ENCODE data around the gene MEF2D.

Gene MEF2D

GRCh38 chr1:156481527-156481926 is 19.0 kb downstream of the MEF2D start:
- H3K9ac ChIP-seq (ENCODE audit: low read length): no peak overlapping the region
- no peak overlapping the region; the same call in 1 of the 2 replicates for H3K4me2 ChIP-seq (ENCODE audit: low read depth, low read length)
- no peaks in the 10 kb centered on the region for H3K9me3 ChIP-seq (replicated peaks; ENCODE audit: insufficient read depth, low read length)
- no peak overlapping the region for H3K4me3 ChIP-seq (ENCODE audit: low read length)
- H3K27me3 ChIP-seq (replicated peaks; ENCODE audit: insufficient read depth, low read length): no peaks in the 10 kb centered on the region
- peak overlapping the region; percentile 60 for H3K27ac ChIP-seq (ENCODE audit: low read length)
- peaks cover 18% of the 10 kb centered on the region for H3F3A ChIP-seq (ENCODE audit: insufficient read depth, low read length)
- no peak overlapping the region for H2AFZ ChIP-seq (ENCODE audit: low read length)
- no peak for TF ChIP-seq EZH2phosphoT487 (IDR thresholded peaks at IDR 0.05; ENCODE audit: low read length)
- no peaks in the 10 kb centered on the region for H3K9me2 ChIP-seq (replicated peaks; ENCODE audit: insufficient read depth, low read length)
- H3K4me1 ChIP-seq (ENCODE audit: low read length): peaks cover 48% of the 10 kb centered on the region
- DNase-seq: no peak
- peaks cover 51% of the 10 kb centered on the region for H3K36me3 ChIP-seq (replicated peaks; ENCODE audit: insufficient read depth, low read length)
- peaks cover 9% of the 10 kb centered on the region; the same call in 1 of the 2 replicates for H4K20me1 ChIP-seq (ENCODE audit: insufficient read depth, low read length)
- H3K79me2 ChIP-seq (ENCODE audit: low read length): peaks cover 98% of the 10 kb centered on the region

GRCh38 chr1:156480411-156481192 is 20.0 kb downstream of the MEF2D start:
- peak; percentile 64 for DNase-seq
- H3K9me3 ChIP-seq (replicated peaks; ENCODE audit: insufficient read depth, low read length): no peaks in the 10 kb centered on the region
- no peaks in the 10 kb centered on the region for H3K27me3 ChIP-seq (replicated peaks; ENCODE audit: insufficient read depth, low read length)
- H3F3A ChIP-seq (ENCODE audit: insufficient read depth, low read length): peaks cover 18% of the 10 kb centered on the region
- no peaks in the 10 kb centered on the region for H3K9me2 ChIP-seq (replicated peaks; ENCODE audit: insufficient read depth, low read length)
- H3K27ac ChIP-seq (ENCODE audit: low read length): peak overlapping the region; percentile 60; the same call in 1 of the 2 replicates
- no peak overlapping the region for H3K4me3 ChIP-seq (ENCODE audit: low read length)
- H2AFZ ChIP-seq (ENCODE audit: low read length): no peak overlapping the region
- TF ChIP-seq EZH2 (optimal IDR thresholded peaks at IDR 0.05; ENCODE audit: low read depth, low read length) (no peak), CTCF (IDR thresholded peaks at IDR 0.05; ENCODE audit: low read length) (peak; percentile 78)
- peaks cover 98% of the 10 kb centered on the region for H3K79me2 ChIP-seq (ENCODE audit: low read length)
- H3K36me3 ChIP-seq (replicated peaks; ENCODE audit: insufficient read depth, low read length): peaks cover 51% of the 10 kb centered on the region
- H3K9ac ChIP-seq (ENCODE audit: low read length): no peak overlapping the region
- H4K20me1 ChIP-seq (ENCODE audit: insufficient read depth, low read length): peaks cover 9% of the 10 kb centered on the region; the same call in 1 of the 2 replicates
- H3K4me1 ChIP-seq (ENCODE audit: low read length): peaks cover 42% of the 10 kb centered on the region
- H3K4me2 ChIP-seq (ENCODE audit: low read depth, low read length): no peak overlapping the region; the same call in 1 of the 2 replicates

- Histone ChIP-seq H3F3A (ENCODE audit: insufficient read depth, low read length) (peaks cover 18% of the 10 kb centered on the region), H3K9me3 (replicated peaks; ENCODE audit: insufficient read depth, low read length) (no peaks in the 10 kb centered on the region), H3K9me2 (replicated peaks; ENCODE audit: insufficient read depth, low read length) (no peaks in the 10 kb centered on the region), H3K4me3 (ENCODE audit: low read length) (no peak overlapping the region), H3K27ac (ENCODE audit: low read length) (no peak overlapping the region), H3K4me2 (ENCODE audit: low read depth, low read length) (no peak overlapping the region), H3K36me3 (replicated peaks; ENCODE audit: insufficient read depth, low read length) (peaks cover 51% of the 10 kb centered on the region), H3K79me2 (ENCODE audit: low read length) (peaks cover 98% of the 10 kb centered on the region), H3K4me1 (ENCODE audit: low read length) (peaks cover 38% of the 10 kb centered on the region), H4K20me1 (ENCODE audit: insufficient read depth, low read length) (peaks cover 9% of the 10 kb centered on the region; the same call in 1 of the 2 replicates), H2AFZ (ENCODE audit: low read length) (no peak overlapping the region), H3K27me3 (replicated peaks; ENCODE audit: insufficient read depth, low read length) (no peaks in the 10 kb centered on the region), H3K9ac (ENCODE audit: low read length) (no peak overlapping the region)
- no peak for TF ChIP-seq EZH2phosphoT487 (IDR thresholded peaks at IDR 0.05; ENCODE audit: low read length)
- TF ChIP-seq CTCF (IDR thresholded peaks at IDR 0.05; ENCODE audit: low read length): peak; percentile 23
- DNase-seq: no peak
Measured at GRCh38 chr1:156480016-156480370, 20.6 kb downstream of the MEF2D start.

All from MM.1S (cell line).